CD4-positive, alpha-beta T cell (primary cell): ENCODE results near the gene SNX20. TPM values are rescaled to one million over a fixed set of nuclear protein-coding genes. Genes with fewer than 3 reads are reported as not detected.

Experiments used
- ATAC-seq: fragments of 200-7000 bp; cut with Tn5 transposase; one replicate; pipeline ENCODE4 v1.10.0; 2022; ENCODE audit warnings: mild to moderate bottlenecking; ENCODE audit not compliant: poor library complexity
- CTCF ChIA-PET: fragments of 350-600 bp; sonication (Branson Sonifier 250); formaldehyde crosslinking; loops from one replicate; lab custom pipeline; 2021; ENCODE audit warnings: antibody characterized with exemption, inconsistent platforms; lab: Charles Lee
- POLR2A ChIA-PET: fragments of 350-600 bp; sonication (Branson Sonifier 250); formaldehyde crosslinking; loops from one replicate; lab custom pipeline; 2021; ENCODE audit warnings: antibody characterized with exemption, inconsistent platforms; lab: Charles Lee
- DNase-seq, 14 experiments: peaks; one replicate each; pipeline ENCODE4 v3.0.0-alpha.2; 2013 to 2020; ENCODE audit warnings: mixed read lengths in 2 of 14
- H3K27ac ChIP-seq, 2 donors: one replicate each; pipeline versions ENCODE4 v1.5.1 to v1.7.0; 2013; ENCODE audit warnings: low read length in 2 of 2, low read depth in 1 of 2, mild to moderate bottlenecking in 1 of 2
- H3K27me3 ChIP-seq, 2 experiments: 1 replicate in 1 of 2; 2 replicates in 1 of 2; pipeline versions ENCODE4 v1.6.1 to v1.7.0; 2013; ENCODE audit warnings: low read length in 2 of 2, control low read depth in 1 of 2, mild to moderate bottlenecking in 1 of 2, moderate library complexity in 1 of 2; ENCODE audit not compliant: insufficient read depth in 2 of 2, control insufficient read depth in 1 of 2
- H3K36me3 ChIP-seq: one replicate; pipeline ENCODE4 v1.6.1; 2013; ENCODE audit warnings: low read length, control low read depth; ENCODE audit not compliant: insufficient read depth
- H3K4me1 ChIP-seq: one replicate; pipeline ENCODE4 v1.6.1; 2013; ENCODE audit warnings: low read length, control low read depth; ENCODE audit not compliant: insufficient read depth
- H3K4me3 ChIP-seq: one replicate; pipeline ENCODE4 v1.5.1; 2013; ENCODE audit warnings: mild to moderate bottlenecking, low read length, moderate library complexity
- H3K9me3 ChIP-seq, 2 experiments: 1 replicate in 1 of 2; 2 replicates in 1 of 2; pipeline versions ENCODE4 v1.6.1 to v1.7.0; 2013; ENCODE audit warnings: low read length in 2 of 2, mild to moderate bottlenecking in 2 of 2, control low read depth in 1 of 2, moderate library complexity in 1 of 2; ENCODE audit not compliant: control insufficient read depth in 1 of 2, insufficient read depth in 1 of 2
- H3K27ac Mint-ChIP-seq: one replicate; pipeline ENCODE4 v1.8.0; 2020; ENCODE audit warnings: mixed read lengths
- H3K27me3 Mint-ChIP-seq: one replicate; pipeline ENCODE4 v1.8.0; 2021; ENCODE audit warnings: mixed read lengths
- H3K36me3 Mint-ChIP-seq: one replicate; pipeline ENCODE4 v1.8.0; 2021; ENCODE audit warnings: low read depth, mixed read lengths
- H3K4me1 Mint-ChIP-seq: one replicate; pipeline ENCODE4 v1.8.0; 2021; ENCODE audit warnings: low read depth, mixed read lengths
- H3K4me3 Mint-ChIP-seq: one replicate; pipeline ENCODE4 v1.8.0; 2020; ENCODE audit warnings: mild to moderate bottlenecking, mixed read lengths
- H3K9me3 Mint-ChIP-seq: one replicate; pipeline ENCODE4 v1.8.0; 2020; ENCODE audit warnings: mixed read lengths
- intact Hi-C, 2 experiments: fragments of 100-400 bp; cut with DNase I in 1 of 2; cut with micrococcal nuclease in 1 of 2; formaldehyde crosslinking; loops; one replicate each; pipeline versions ENCODE4 v1.15.1 to v1.9.0; 2023 to 2025; cut with DNase I, micrococcal nuclease
- total RNA-seq, 174 experiments: library from RNA in 2 of 174; stranded (reverse) in 2 of 174; gene quantifications; one replicate each; pipeline ENCODE4 v1.2.3 and lab custom pipeline; 2021 to 2026
- TF ChIP-seq, protein P1 (sequence below): fragments of 200-600 bp; IDR thresholded peaks from one replicate; pipeline ENCODE4 v1.8.0; 2022; ENCODE audit warnings: antibody characterized with exemption, mild to moderate bottlenecking

SNX20 gene
- total RNA-seq, 2 experiments from 2014 or later: 26.6 TPM

DNA sequence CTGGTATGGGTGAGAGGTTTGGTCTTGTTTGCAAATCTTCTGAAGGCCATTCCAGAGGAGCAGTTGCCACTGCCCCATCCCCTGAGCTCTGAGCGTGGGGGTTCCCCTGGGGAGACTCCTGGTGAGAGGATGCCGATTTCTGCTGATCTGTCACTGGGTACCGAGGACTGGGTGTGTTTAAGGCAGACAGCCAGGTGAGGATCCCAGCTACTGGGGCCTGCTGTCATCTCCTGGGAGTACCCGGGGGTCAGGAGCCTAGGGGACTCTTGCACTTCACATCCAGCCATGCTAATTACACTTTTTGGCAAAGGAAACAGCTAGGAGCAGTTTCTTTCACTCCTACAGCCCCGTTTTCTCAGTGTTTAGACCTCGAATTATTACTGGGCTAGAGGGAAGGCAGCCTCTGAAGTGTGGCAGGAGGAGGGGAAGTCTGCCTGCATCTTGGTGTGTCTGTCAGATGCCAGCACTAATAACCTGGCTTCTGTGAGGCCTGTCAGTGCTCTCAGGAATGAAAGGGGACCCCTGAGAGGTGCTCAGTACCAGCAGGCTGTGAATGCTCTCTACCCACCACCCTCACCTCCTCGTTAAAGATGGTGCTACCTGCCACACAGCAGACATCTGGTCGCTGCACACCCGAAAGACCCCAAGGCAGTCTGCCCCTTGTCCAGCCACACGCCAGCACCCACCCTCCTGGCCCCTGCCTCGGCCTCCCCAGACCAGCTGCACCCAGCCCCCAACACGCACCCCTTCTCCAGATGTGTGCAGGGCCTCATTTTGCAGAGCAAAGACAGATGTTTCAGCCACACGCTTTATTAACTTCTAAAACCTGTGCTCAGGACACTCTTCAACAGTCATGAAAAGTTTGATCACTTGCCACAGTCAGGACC, 43.2 kb downstream of the SNX20 start:
- Histone ChIP-seq H3K27ac (no peak overlapping the region), H3K4me1 (peaks cover 9% of the 10 kb centered on the region), H3K4me3 (no peak overlapping the region), H3K9me3 (no peaks in the 10 kb centered on the region), H3K36me3 (no peaks in the 10 kb centered on the region), H3K27me3 (no peaks in the 10 kb centered on the region)
- Mint-ChIP-seq H3K4me3 (no peak overlapping the region), H3K36me3 (peaks cover 10% of the 10 kb centered on the region), H3K9me3 (no peaks in the 10 kb centered on the region), H3K27me3 (no peaks in the 10 kb centered on the region), H3K4me1 (peaks cover 4% of the 10 kb centered on the region), H3K27ac (no peak overlapping the region)
- ChIA-PET POLR2A (interaction anchor here (0.6 kb wide), 1 partner anchor 139 kb away, joined by 3 read pairs; no protein-coding TSS in a partner anchor), CTCF (no interaction called here)
- ATAC-seq: no peak
- intact Hi-C loops: no loop called here
- no peak for DNase-seq
- TF ChIP-seq, protein P1, sequence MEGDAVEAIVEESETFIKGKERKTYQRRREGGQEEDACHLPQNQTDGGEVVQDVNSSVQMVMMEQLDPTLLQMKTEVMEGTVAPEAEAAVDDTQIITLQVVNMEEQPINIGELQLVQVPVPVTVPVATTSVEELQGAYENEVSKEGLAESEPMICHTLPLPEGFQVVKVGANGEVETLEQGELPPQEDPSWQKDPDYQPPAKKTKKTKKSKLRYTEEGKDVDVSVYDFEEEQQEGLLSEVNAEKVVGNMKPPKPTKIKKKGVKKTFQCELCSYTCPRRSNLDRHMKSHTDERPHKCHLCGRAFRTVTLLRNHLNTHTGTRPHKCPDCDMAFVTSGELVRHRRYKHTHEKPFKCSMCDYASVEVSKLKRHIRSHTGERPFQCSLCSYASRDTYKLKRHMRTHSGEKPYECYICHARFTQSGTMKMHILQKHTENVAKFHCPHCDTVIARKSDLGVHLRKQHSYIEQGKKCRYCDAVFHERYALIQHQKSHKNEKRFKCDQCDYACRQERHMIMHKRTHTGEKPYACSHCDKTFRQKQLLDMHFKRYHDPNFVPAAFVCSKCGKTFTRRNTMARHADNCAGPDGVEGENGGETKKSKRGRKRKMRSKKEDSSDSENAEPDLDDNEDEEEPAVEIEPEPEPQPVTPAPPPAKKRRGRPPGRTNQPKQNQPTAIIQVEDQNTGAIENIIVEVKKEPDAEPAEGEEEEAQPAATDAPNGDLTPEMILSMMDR: no peak

DNA sequence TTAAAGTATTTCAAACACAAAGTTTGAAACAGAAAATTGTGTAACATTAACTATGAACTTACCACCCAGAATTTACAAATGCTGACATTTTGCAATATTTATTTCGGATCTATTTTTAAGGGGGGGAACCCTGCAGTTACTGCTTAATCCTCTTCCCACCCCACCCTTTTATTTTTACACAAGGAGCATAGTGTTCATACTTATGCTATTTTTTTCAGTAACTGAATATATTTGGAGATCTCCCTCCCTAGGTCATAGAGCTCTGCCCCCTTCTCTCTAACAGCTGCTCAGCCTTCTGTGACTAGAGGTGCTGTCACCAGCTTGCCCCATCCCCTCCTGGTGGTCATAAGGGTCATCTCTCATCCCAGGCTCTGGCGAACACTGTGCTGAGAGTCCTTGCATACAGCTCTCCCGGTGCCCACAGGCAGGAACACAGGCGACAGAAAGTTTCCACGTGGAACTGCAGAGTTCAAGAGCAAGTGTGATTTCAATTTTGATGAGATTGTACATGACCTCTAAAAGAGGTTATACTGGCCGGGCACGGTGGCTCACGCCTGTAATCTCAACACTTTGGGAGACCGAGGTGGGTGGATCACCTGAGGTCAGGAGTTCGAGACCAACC, 44.2 kb downstream of the SNX20 start:
- DNase-seq (no peak), ATAC-seq (no peak)
- peaks cover 9% of the 10 kb centered on the region for H3K4me1 ChIP-seq
- H3K9me3 Mint-ChIP-seq: no peaks in the 10 kb centered on the region
- H3K27ac ChIP-seq: no peak overlapping the region
- TF ChIP-seq, protein P1: no peak
- H3K4me3 ChIP-seq: no peak overlapping the region
- no peaks in the 10 kb centered on the region for H3K36me3 ChIP-seq
- POLR2A ChIA-PET: interaction anchor here (1.4 kb wide), 1 partner anchor 10 kb away, joined by 3 read pairs; no protein-coding TSS in a partner anchor
- no peaks in the 10 kb centered on the region for H3K27me3 Mint-ChIP-seq
- H3K4me1 Mint-ChIP-seq: peaks cover 4% of the 10 kb centered on the region
- H3K27ac Mint-ChIP-seq: no peak overlapping the region
- intact Hi-C loops: no loop called here
- no peaks in the 10 kb centered on the region for H3K27me3 ChIP-seq
- CTCF ChIA-PET: interaction anchor here (1.0 kb wide), 1 partner anchor 76 kb away, joined by 3 read pairs; no protein-coding TSS in a partner anchor
- H3K9me3 ChIP-seq: no peaks in the 10 kb centered on the region
- peaks cover 20% of the 10 kb centered on the region for H3K36me3 Mint-ChIP-seq
- H3K4me3 Mint-ChIP-seq: no peak overlapping the region

DNA sequence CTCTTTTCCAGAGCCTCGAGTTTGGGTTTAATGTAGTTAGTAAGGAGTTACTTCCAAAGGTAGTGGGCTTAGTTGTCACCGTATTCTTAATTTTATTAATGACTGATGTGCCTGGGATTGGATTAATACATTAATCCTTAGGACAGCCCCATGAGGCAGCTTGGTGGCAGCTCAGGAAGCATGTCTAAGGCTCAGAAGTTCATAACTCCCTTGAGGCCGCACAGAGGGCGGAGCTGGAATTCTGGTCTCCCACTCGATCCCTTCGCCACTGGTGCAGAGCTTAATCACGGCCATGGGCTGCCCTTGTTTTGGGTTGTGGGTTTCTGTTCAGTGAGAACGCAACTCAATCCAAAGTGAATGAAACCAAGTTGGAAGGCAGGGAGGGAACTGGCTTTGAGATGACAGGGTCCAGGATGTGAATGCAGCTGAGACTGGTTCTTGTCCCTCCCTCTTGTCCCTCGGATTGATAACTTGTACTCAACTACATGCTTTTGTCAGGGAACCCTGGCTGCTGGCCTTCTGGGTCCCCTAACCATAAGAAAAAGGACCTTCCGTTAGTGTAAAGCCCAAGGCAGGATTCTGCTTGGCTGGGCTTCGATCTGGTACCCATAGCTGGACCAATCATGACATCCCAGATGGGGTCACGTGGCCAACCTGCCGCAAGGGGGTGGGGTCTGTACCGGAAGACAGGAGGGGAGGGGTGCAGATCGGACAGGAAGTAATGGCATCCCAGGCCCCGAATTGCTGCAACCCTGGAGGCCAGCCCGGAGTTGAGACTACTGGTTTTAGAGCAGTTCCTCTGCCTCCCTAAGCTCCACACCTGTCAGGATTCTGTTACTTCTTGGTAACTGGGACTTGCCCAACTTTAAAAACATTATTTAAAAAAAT, 45.4 kb downstream of the SNX20 start:
- Histone ChIP-seq H3K27me3 (no peaks in the 10 kb centered on the region), H3K4me1 (peaks cover 9% of the 10 kb centered on the region), H3K36me3 (no peaks in the 10 kb centered on the region), H3K4me3 (no peak overlapping the region), H3K27ac (no peak overlapping the region), H3K9me3 (no peaks in the 10 kb centered on the region)
- CTCF ChIA-PET: interaction anchor here (1.0 to 1.2 kb wide), 2 partner anchors 9 to 74 kb away, joined by 3 to 4 read pairs; no protein-coding TSS in a partner anchor
- ATAC-seq (peak; percentile 43), DNase-seq (peak in 5 of 14 experiments; percentile 17 to 28 (median 20))
- H3K9me3 Mint-ChIP-seq: no peaks in the 10 kb centered on the region
- POLR2A ChIA-PET: interaction anchor here (1.0 to 1.4 kb wide), 3 partner anchors 8 to 268 kb away, joined by 3 read pairs; no protein-coding TSS in a partner anchor
- H3K36me3 Mint-ChIP-seq: peaks cover 27% of the 10 kb centered on the region
- no peak overlapping the region for H3K4me3 Mint-ChIP-seq
- H3K27me3 Mint-ChIP-seq: no peaks in the 10 kb centered on the region
- H3K27ac Mint-ChIP-seq: no peak overlapping the region
- intact Hi-C loops: no loop called here
- TF ChIP-seq, protein P1: no peak
- H3K4me1 Mint-ChIP-seq: peaks cover 4% of the 10 kb centered on the region
